WTC11 (cell line): ENCODE measurements around the gene TNFRSF1B.

Experiments used
- CTCF ChIP-seq: fragments of 200-600 bp; IDR thresholded peaks from 2 replicates; pipeline ENCODE4 v1.8.0; 2022; ENCODE audit warnings: antibody characterized with exemption
- ESRRA ChIP-seq: sonication (generic); formaldehyde crosslinking; IDR thresholded peaks from 2 replicates; pipeline ENCODE4 v1.8.1; 2022; ENCODE audit warnings: mild to moderate bottlenecking, missing genetic modification reagents, borderline replicate concordance
- HMGXB4 ChIP-seq: sonication (generic); formaldehyde crosslinking; IDR thresholded peaks from 2 replicates; pipeline ENCODE4 v1.8.1; 2023; ENCODE audit warnings: mild to moderate bottlenecking, moderate library complexity, missing genetic modification reagents
- JUN ChIP-seq: sonication (generic); formaldehyde crosslinking; IDR thresholded peaks from 2 replicates; pipeline ENCODE4 v1.8.0; 2023; ENCODE audit warnings: mild to moderate bottlenecking, missing genetic modification reagents
- NFYB ChIP-seq: sonication (generic); formaldehyde crosslinking; conservative IDR thresholded peaks from 2 replicates; pipeline ENCODE4 v1.8.0; 2022; ENCODE audit warnings: low read depth, missing genetic modification reagents
- OVOL2 ChIP-seq: fragments of 250-450 bp; sonication (Bioruptor Pico); IDR thresholded peaks from 2 replicates; pipeline ENCODE4 v1.9.0; 2021; ENCODE audit warnings: mild to moderate bottlenecking, borderline replicate concordance
- RELA ChIP-seq: sonication (generic); formaldehyde crosslinking; IDR thresholded peaks from 2 replicates; pipeline ENCODE4 v1.8.1; 2022; ENCODE audit warnings: missing genetic modification reagents, mild to moderate bottlenecking, borderline replicate concordance
- TF ChIP-seq, protein P1 (sequence below): sonication (generic); formaldehyde crosslinking; IDR thresholded peaks from 2 replicates; pipeline ENCODE4 v1.8.0; 2022; ENCODE audit warnings: mild to moderate bottlenecking, missing genetic modification reagents

DNA sequence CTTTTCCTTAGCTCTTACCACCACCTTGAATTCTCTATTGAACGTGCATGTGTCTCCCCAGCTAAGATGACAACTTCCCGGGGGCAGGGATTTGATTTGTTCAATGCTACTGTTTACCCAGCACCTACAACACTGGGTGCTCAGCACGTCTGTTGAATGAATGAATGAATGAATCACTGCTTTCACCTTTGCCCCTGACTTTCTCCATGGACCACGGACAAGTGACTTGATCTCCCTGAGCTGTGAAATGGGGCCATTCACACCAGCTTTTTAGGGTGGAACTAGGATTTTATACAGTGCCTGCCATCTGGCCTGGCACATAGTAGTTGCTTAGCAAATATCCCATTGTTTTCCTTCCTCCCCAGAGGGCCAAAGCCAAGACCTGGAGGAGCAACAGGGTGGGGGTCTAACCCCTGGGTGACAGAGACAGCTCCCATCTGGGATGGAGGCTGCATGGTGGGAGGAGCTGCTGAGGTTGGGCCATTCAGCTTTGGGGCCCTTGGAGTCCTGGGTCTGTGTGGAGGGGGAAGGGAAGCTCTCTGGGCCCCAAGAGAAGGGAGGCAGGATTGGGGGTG is 15.7 kb downstream of the TNFRSF1B start:
- TF ChIP-seq RELA (CRISPR knock-in tag) (no peak), CTCF (no peak), JUN (CRISPR knock-in tag) (no peak), NFYB (no peak), OVOL2 (CRISPR knock-in tag) (no peak), ESRRA (CRISPR knock-in tag) (no peak), HMGXB4 (no peak)
- TF ChIP-seq, protein P1, sequence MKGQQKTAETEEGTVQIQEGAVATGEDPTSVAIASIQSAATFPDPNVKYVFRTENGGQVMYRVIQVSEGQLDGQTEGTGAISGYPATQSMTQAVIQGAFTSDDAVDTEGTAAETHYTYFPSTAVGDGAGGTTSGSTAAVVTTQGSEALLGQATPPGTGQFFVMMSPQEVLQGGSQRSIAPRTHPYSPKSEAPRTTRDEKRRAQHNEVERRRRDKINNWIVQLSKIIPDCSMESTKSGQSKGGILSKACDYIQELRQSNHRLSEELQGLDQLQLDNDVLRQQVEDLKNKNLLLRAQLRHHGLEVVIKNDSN (CRISPR knock-in tag), result no peak
